H54 (cell line): ENCODE results near the gene KLF7.

ENCODE experiments used
- DNase-seq: peaks from one replicate; pipeline ENCODE4 v3.0.0; 2011; ENCODE audit warnings: low spot score, mixed read lengths; ENCODE audit not compliant: insufficient read length
- FAIRE-seq: peaks from 3 replicates; lab custom pipeline; 2011; peaks lifted over from hg19 to GRCh38; lab: Jason Lieb, UNC
- POLR2A ChIP-seq: IDR thresholded peaks from 2 replicates; pipeline ENCODE4 v1.6.1; 2011; ENCODE audit warnings: low read depth, mild to moderate bottlenecking, low read length

The KLF7 gene

DNA sequence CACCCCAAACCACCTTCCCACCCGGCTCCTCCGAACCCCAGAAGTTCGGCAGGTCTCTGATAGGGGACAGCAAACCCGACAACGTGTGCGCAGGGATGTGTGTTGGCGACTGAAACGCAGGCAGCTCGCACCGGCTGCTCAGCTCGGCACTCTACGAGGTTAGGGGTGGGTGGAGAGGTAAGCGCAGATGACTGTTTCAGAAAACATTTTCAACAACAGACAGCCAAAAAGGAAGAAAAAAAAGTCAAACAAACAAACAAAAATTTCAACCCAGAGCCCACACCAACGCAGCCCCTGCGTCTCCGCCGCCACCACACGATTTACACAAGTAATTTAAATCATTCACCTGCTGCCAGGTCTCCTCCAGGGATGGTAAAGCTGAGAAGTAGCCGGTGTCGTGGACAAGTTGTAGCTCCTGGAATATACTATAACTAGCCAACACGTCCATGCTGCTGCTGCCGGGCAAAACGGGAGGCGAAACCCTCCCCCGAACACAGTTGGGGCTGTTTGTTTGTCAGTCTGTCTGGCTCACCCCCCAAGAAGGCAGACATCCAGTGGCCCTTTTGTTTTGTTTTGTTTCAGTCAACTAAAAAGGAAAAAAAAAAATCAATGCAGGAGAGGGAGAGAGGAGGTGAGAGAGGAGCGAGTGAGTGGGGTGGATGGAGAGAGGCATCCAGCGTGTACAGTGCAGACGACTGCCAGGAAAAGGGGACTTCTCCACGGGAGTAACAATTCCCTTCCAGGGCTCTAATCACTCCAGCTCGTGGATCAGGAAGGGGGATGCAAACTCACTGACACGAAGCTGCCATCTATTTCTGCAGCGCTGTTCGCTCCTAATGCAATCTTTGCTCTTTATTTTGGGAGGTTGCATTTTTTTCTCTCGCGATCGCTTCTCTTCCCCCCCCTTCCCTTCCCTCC lies at the start of gene KLF7:
Gene KLF7 (minus strand): TSS at position 828 of the 918 bp plus-strand sequence. CDS start 380 bp downstream, at position 448.
- FAIRE-seq (no peak), DNase-seq (no peak)

GRCh38 chr2:207215308-207215707 lies 49.6 kb upstream of the KLF7 start:
- no peak for FAIRE-seq
- TF ChIP-seq POLR2A, result no peak
- DNase-seq, result no peak

More for the DNA sequence above, at the start of gene KLF7:
- TF ChIP-seq POLR2A, result peak; percentile 50; the same call in 1 of the 2 replicates

- FAIRE-seq (no peak), DNase-seq (no peak)
- TF ChIP-seq POLR2A, result no peak
Measured at GRCh38 chr2:207214446-207214845, 48.7 kb upstream of the KLF7 start.

- DNase-seq (no peak), FAIRE-seq (no peak)
- TF ChIP-seq POLR2A, result no peak
Measured at GRCh38 chr2:207206011-207206410, 40.3 kb upstream of the KLF7 start.

- no peak for TF ChIP-seq POLR2A
- DNase-seq (no peak), FAIRE-seq (no peak)
Measured at GRCh38 chr2:207205173-207205957, 39.6 kb upstream of the KLF7 start.

- TF ChIP-seq POLR2A, result no peak
- DNase-seq, result no peak
- FAIRE-seq, result no peak
Measured at GRCh38 chr2:207203056-207203455, 37.3 kb upstream of the KLF7 start.

- no peak for TF ChIP-seq POLR2A
- no peak for DNase-seq
- FAIRE-seq, result peak; percentile 93
Measured at GRCh38 chr2:207202645-207203044, 36.9 kb upstream of the KLF7 start.

GRCh38 chr2:207201416-207201815 lies 35.7 kb upstream of the KLF7 start:
- FAIRE-seq, result no peak
- no peak for TF ChIP-seq POLR2A
- DNase-seq, result no peak

DNA sequence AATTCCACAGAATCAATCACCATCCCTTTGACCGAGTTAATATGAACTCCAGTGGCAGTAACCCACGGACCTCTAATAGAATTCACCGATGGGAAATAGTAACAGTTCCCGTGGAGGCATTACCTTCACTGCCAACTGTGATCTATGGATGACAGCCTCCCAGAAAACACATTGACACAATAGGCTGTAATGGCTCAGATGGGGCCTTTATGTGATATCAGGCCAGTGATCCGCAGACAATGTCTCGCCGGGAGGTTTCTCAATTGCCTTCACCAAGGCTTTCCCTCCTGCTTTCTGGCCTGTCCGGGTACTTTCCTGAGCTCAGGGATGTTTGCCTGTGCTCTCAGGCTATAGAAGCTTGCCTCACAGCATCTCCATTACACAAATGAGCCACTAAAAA lies 34.4 kb upstream of the KLF7 start:
- FAIRE-seq (no peak), DNase-seq (no peak)
- no peak for TF ChIP-seq POLR2A

- FAIRE-seq (no peak), DNase-seq (no peak)
- no peak for TF ChIP-seq POLR2A
Measured at GRCh38 chr2:207194028-207194427, 28.3 kb upstream of the KLF7 start.

DNA sequence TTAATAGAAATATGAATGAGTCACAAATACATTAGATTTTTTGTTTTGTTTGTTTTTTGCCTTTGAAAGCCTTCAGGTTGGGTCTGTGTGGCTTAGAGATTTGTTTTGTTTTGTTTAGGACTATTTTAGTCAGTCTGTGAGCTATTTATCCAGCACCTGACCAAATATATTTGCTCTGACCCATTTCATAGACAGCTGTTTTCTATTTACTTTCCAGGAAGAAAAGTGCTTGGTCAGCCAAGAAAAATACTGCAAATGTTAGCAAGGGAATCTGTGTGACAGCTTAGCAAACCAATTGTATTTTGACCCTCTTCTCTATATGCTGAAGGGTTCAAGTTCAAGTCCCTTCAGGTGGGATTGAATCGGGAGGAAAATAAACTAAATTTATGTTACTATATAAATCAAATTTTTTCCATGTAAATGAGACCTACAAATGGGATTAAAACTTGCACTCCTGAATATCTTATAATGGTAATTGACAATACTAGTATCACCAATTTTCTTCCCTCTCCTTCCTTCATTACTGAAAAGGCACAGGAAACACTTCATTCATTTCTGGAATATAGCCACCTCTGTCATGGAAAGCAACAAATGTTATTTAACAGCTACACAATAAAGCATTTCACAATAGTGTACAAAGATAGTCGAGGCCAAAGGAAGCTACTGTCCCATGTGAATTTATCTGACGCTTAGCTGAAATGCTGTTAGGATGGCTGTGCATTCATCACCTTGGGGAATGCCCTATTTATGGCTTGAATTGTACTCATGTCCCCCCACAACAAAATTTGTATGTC lies 23.1 kb upstream of the KLF7 start:
- DNase-seq, result no peak
- peak; percentile 52 for FAIRE-seq
- TF ChIP-seq POLR2A, result no peak

GRCh38 chr2:207185372-207185771 lies 19.6 kb upstream of the KLF7 start:
- TF ChIP-seq POLR2A, result no peak
- no peak for FAIRE-seq

GRCh38 chr2:207184768-207185167 lies 19.0 kb upstream of the KLF7 start:
- no peak for TF ChIP-seq POLR2A
- peak; percentile 67 for FAIRE-seq
- no peak for DNase-seq

More at GRCh38 chr2:207185372-207185771, 19.6 kb upstream of the KLF7 start:
- DNase-seq, result no peak

DNA sequence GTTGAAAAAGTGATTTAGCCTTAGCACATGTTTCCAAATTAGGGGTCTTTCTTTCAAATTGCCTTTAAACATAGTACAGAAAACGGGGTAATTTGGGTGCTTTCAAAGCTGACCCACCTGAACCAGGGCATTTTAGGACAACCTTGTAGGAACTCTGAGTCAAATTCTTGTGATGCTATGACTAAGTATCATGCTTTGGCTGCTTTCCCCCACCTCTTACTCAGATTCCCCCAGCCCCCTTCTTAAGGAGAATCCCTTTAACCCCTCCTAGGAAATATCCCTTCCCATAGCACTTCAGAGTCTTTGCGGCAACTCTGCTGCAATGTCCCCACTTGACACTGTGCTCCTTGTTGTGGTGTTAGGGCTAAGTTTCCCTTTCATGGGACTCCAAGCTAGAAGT lies 18.6 kb upstream of the KLF7 start:
- no peak for DNase-seq
- FAIRE-seq, result peak; percentile 69
- TF ChIP-seq POLR2A, result no peak
